ENCODE measurements around the gene ICOS.
"Not testable (repeated sequence)": the region's sequence is repeated elsewhere in the genome, so short reads cannot be mapped to it uniquely, and the experiment has no call there.

ICOS gene

DNA sequence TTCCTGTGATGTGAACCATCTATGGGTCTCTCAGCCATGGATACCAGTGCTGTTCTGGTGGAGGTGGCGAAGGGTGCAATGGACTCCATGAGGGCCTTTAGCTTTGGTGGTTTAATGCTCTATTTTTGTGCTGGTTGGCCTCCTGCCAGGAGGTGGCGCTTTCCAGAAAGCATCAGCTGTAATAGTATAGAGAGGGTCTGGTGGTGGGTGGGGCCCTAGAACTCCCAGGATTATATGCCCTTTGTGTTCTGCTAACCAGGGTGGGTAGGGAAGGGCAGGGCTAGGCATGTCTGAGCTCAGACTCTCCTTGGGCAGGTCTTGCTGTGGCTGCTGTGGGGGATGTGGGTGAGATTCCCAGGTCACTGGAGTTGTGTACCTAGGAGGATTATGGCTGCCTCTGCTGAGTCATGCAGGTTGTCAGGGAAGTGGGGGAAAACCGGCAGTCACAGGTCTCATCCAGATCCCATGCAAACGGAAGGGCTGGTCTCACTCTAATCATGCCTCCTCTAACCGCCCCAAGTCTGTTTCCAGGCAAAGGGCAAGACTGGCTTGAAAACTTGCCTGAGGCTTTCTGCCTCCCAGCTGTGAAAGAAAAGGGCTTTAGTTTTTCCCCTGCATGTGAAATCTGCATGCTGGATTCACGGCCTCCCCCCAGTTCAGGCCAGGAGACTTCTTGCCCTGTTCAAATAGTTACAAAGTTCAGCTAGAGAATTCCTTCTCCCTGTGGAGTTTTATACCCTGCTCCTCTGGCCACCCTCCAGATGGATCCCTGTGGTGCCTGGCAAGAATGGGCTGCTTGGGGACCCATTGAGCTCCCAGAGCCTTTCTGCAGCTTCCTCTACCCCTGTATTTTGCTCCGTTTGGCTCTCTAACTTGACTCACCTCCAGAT, 7.2 kb downstream of the ICOS start:
- peak; percentile 26 for TF ChIP-seq CTCF (IDR thresholded peaks at IDR 0.05; ENCODE audit: low read depth, low read length, missing control alignments)
- not testable (repeated sequence) for H3K4me3 ChIP-seq (ENCODE audit: low read depth, low read length); DNase-seq (ENCODE audit: low read depth)

GRCh38 chr2:203948733-203949132, 12.2 kb downstream of the ICOS start:
- TF ChIP-seq CTCF (IDR thresholded peaks at IDR 0.05; ENCODE audit: low read depth, low read length, missing control alignments): no peak
- no peak overlapping the region for H3K4me3 ChIP-seq (ENCODE audit: low read depth, low read length)
- no peak for DNase-seq (ENCODE audit: low read depth)

GRCh38 chr2:203949228-203949627, 12.7 kb downstream of the ICOS start:
- no peak for TF ChIP-seq CTCF (IDR thresholded peaks at IDR 0.05; ENCODE audit: low read depth, low read length, missing control alignments)
- no peak for DNase-seq (ENCODE audit: low read depth)
- no peak overlapping the region for H3K4me3 ChIP-seq (ENCODE audit: low read depth, low read length)

DNA sequence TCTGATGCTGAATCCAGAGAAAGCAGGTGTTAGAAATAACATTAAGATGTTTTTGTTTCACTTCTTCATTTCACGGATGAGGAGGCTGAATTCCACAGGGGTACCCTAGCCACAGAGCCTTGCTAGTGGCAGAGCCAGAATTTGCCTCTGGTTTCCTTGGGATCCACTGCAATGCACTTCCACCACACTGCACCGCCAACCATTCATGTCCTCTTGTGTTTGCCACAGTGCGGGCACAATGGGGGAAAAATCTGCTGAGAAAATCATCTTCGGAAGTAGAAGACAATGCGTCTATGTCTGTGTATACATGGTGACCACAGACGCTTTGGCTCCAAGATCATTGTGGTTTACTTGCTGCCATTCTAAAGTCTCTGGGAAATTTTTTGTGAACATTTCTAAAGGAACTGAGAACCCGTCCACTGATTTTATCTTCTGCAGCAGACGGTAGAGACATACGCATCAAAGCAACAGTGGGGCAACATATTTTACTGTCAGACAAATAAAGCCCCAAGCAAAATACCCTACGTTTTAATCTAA, 14.9 kb downstream of the ICOS start:
- TF ChIP-seq CTCF (IDR thresholded peaks at IDR 0.05; ENCODE audit: low read depth, low read length, missing control alignments): no peak
- no peak overlapping the region for H3K4me3 ChIP-seq (ENCODE audit: low read depth, low read length)
- no peak for DNase-seq (ENCODE audit: low read depth)

GRCh38 chr2:203959265-203959664, 22.7 kb downstream of the ICOS start:
- no peak for TF ChIP-seq CTCF (IDR thresholded peaks at IDR 0.05; ENCODE audit: low read depth, low read length, missing control alignments)
- H3K4me3 ChIP-seq (ENCODE audit: low read depth, low read length): no peak overlapping the region
- DNase-seq (ENCODE audit: low read depth): no peak

DNA sequence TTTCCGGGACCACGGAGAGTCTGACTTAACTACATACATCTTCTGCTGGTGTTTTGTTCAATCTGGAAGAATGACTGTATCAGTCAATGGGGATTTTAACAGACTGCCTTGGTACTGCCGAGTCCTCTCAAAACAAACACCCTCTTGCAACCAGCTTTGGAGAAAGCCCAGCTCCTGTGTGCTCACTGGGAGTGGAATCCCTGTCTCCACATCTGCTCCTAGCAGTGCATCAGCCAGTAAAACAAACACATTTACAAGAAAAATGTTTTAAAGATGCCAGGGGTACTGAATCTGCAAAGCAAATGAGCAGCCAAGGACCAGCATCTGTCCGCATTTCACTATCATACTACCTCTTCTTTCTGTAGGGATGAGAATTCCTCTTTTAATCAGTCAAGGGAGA, 23.1 kb downstream of the ICOS start:
- no peak for DNase-seq (ENCODE audit: low read depth)
- no peak for TF ChIP-seq CTCF (IDR thresholded peaks at IDR 0.05; ENCODE audit: low read depth, low read length, missing control alignments)
- no peak overlapping the region for H3K4me3 ChIP-seq (ENCODE audit: low read depth, low read length)

Measured in GM12864 (cell line).